Kidney (tissue), 14 donors: Measurements from ENCODE around the gene TMEM183A. TPM values are rescaled to one million over a fixed set of nuclear protein-coding genes. Genes with fewer than 3 reads are reported as not detected.

Experiments
- DNase-seq, 5 donors: peaks; one replicate each; pipeline ENCODE4 v3.0.0-alpha.2; 2013 to 2020
- FAIRE-seq: peaks from 2 replicates; lab custom pipeline; 2012; peaks lifted over from hg19 to GRCh38; lab: Jason Lieb, UNC
- H3K27ac ChIP-seq, 2 donors: one replicate each; pipeline ENCODE4 v1.7.0; 2013; ENCODE audit warnings: low read depth in 2 of 2, low read length in 2 of 2, inconsistent platforms in 1 of 2
- H3K27me3 ChIP-seq: one replicate; pipeline ENCODE4 v1.7.1; 2013; ENCODE audit warnings: low read length, inconsistent platforms; ENCODE audit not compliant: control insufficient read depth, insufficient read depth
- H3K36me3 ChIP-seq, 3 donors: one replicate each; pipeline versions ENCODE4 v1.7.0 to v1.7.1; 2013; ENCODE audit warnings: low read length in 3 of 3, control low read depth in 1 of 3, inconsistent platforms in 1 of 3; ENCODE audit not compliant: insufficient read depth in 3 of 3, control insufficient read depth in 2 of 3
- H3K4me1 ChIP-seq, 3 donors: one replicate each; pipeline versions ENCODE4 v1.7.0 to v1.7.1; 2013; ENCODE audit warnings: low read length in 3 of 3, inconsistent platforms in 1 of 3, low read depth in 1 of 3; ENCODE audit not compliant: control insufficient read depth in 2 of 3, insufficient read depth in 2 of 3
- H3K4me3 ChIP-seq, 3 donors: one replicate each; pipeline versions ENCODE4 v1.7.0 to v1.8.1; 2013; ENCODE audit warnings: low read length in 3 of 3, control low read depth in 1 of 3, inconsistent platforms in 1 of 3
- H3K9ac ChIP-seq, 3 donors: one replicate each; pipeline versions ENCODE4 v1.7.0 to v1.7.1; 2013; ENCODE audit warnings: low read length in 3 of 3, control low read depth in 1 of 3, inconsistent platforms in 1 of 3
- H3K9me3 ChIP-seq, 3 donors: one replicate each; pipeline versions ENCODE4 v1.7.0 to v1.7.1; 2013; ENCODE audit warnings: low read length in 3 of 3, control low read depth in 1 of 3, inconsistent platforms in 1 of 3; ENCODE audit not compliant: control insufficient read depth in 2 of 3, insufficient read depth in 1 of 3
- CTCF ChIP-seq: IDR thresholded peaks from 3 replicates; pipeline ENCODE4 v1.5.1; 2012; ENCODE audit warnings: mild to moderate bottlenecking, moderate library complexity, borderline replicate concordance; ENCODE audit not compliant: insufficient read depth; ENCODE audit errors: extremely low read depth
- intact Hi-C: fragments of 100-400 bp; cut with DNase I; formaldehyde crosslinking; loops from one replicate; pipeline ENCODE4 v1.11.1; 2022
- polyA plus RNA-seq: library from polyadenylated mRNA; stranded (reverse); fragments of 350-450 nt; fragmentation: Illumina TruSeq; extraction: RNeasy Lipid Tissue Mini Kit (QIAGEN cat#74804); gene quantifications from one replicate; pipeline ENCODE4 v1.2.3, GENCODE V29; 2014; ENCODE audit warnings: low read depth, low replicate concordance; ENCODE audit not compliant: insufficient read depth
- total RNA-seq: library from RNA; stranded (reverse); fragmentation: NEBNext Ultra II Directional; extraction: Animal tissue kit (Norgen Biotek cat#: 25700); gene quantifications from one replicate; pipeline ENCODE4 v1.2.1, GENCODE V29; 2021
- donor health status: control.
- donor health status: control.
- donor health status: control.
- donor health status: control.
- donor health status: control.
- donor health status: DM: yes; HTN: yes; CAD: no.
- donor health status: Normal renal cell carcinoma (clear cell type).

The TMEM183A gene
- total and polyA plus RNA-seq, 2 donors from 2014 or later = 47.5 to 47.9 TPM

- intact Hi-C loops = no loop called here
- no peaks in the 10 kb centered on the region for H3K36me3 ChIP-seq
- H3K9ac ChIP-seq = no peak overlapping the region
- FAIRE-seq = no peak
- DNase-seq = no peak
- H3K4me1 ChIP-seq = peaks cover 0 to 11% (median 6%) of the 10 kb centered on the region in 3 donors
- H3K4me3 ChIP-seq = no peak overlapping the region
- no peak overlapping the region for H3K27ac ChIP-seq
- H3K9me3 ChIP-seq = no peaks in the 10 kb centered on the region
- H3K27me3 ChIP-seq = no peaks in the 10 kb centered on the region
- no peak for TF ChIP-seq CTCF
Observed at GRCh38 chr1:203073469-203073868, 66.3 kb downstream of the TMEM183A start.

Other genes with a start within 250 kb of the TMEM183A start
- 55.5 TPM for gene KDM5B, start 199.0 kb upstream of the TMEM183A start, total RNA-seq
- gene KDM5B, start 199.0 kb upstream of the TMEM183A start, polyA plus RNA-seq = 10.7 TPM
- gene PCAT6, start 196.4 kb upstream of the TMEM183A start, total RNA-seq = 2.0 TPM
- gene PCAT6, start 196.4 kb upstream of the TMEM183A start, polyA plus RNA-seq = 5.8 TPM
- gene RABIF, start 118.2 kb upstream of the TMEM183A start, total RNA-seq = 8.7 TPM
- gene RABIF, start 118.2 kb upstream of the TMEM183A start, polyA plus RNA-seq = 9.4 TPM
- 28.2 TPM for gene KLHL12, start 80.1 kb upstream of the TMEM183A start, total RNA-seq
- gene KLHL12, start 80.1 kb upstream of the TMEM183A start, polyA plus RNA-seq = 27.5 TPM
- 66.8 TPM for gene ADIPOR1, start 49.1 kb upstream of the TMEM183A start, total RNA-seq
- gene ADIPOR1, start 49.1 kb upstream of the TMEM183A start, polyA plus RNA-seq = 70.0 TPM
- gene CYB5R1, start 40.1 kb upstream of the TMEM183A start, total RNA-seq = 52.7 TPM
- 94.8 TPM for gene CYB5R1, start 40.1 kb upstream of the TMEM183A start, polyA plus RNA-seq
- gene PPFIA4, start 19.1 kb downstream of the TMEM183A start, total RNA-seq = 1.7 TPM
- 5.2 TPM for gene PPFIA4, start 19.1 kb downstream of the TMEM183A start, polyA plus RNA-seq
- not detected for gene MYOG, start 78.6 kb downstream of the TMEM183A start, total RNA-seq
- not detected for gene MYOG, start 78.6 kb downstream of the TMEM183A start, polyA plus RNA-seq
- gene ADORA1, start 120.4 kb downstream of the TMEM183A start, total RNA-seq = 4.9 TPM
- 21.2 TPM for gene ADORA1, start 120.4 kb downstream of the TMEM183A start, polyA plus RNA-seq
- gene MYBPH, start 168.5 kb downstream of the TMEM183A start, total RNA-seq = not detected
- gene MYBPH, start 168.5 kb downstream of the TMEM183A start, polyA plus RNA-seq = 2.3 TPM
- 49.5 TPM for gene CHI3L1, start 179.3 kb downstream of the TMEM183A start, total RNA-seq
- 96.6 TPM for gene CHI3L1, start 179.3 kb downstream of the TMEM183A start, polyA plus RNA-seq
- gene CHIT1, start 222.3 kb downstream of the TMEM183A start, total RNA-seq = 1.1 TPM
- not detected for gene CHIT1, start 222.3 kb downstream of the TMEM183A start, polyA plus RNA-seq